Neural cell (in vitro differentiated cells): ENCODE measurements around the gene ERGIC2. TPM values are rescaled to one million over a fixed set of nuclear protein-coding genes. Genes with fewer than 3 reads are reported as not detected.

Experiments
- H2AFZ ChIP-seq: fragments of 200-600, 300-800 bp; sonication (generic), shearing (Covaris generic); 2 replicates; pipeline ENCODE4 v1.6.0; 2014; ENCODE audit warnings: low read depth, mild to moderate bottlenecking, antibody characterized with exemption, low read length, moderate library complexity
- H3F3A ChIP-seq: fragments of 200-600 bp; shearing (Covaris generic); 2 replicates; pipeline ENCODE4 v1.6.1; 2016; ENCODE audit warnings: mild to moderate bottlenecking, moderate library complexity, mixed read lengths, antibody characterized with exemption, low read length; ENCODE audit not compliant: insufficient read depth, poor library complexity, severe bottlenecking
- H3K27ac ChIP-seq: fragments of 200-600, 300-800 bp; sonication (generic), shearing (Covaris generic); 2 replicates; pipeline ENCODE4 v1.5.1; 2014; ENCODE audit warnings: mild to moderate bottlenecking, low read length, moderate library complexity
- H3K27me3 ChIP-seq: fragments of 300-800, 200-600 bp; sonication (generic), shearing (Covaris generic); 2 replicates; pipeline ENCODE4 v1.6.0; 2014; ENCODE audit warnings: mild to moderate bottlenecking, low read depth, low read length, moderate library complexity; ENCODE audit not compliant: insufficient read depth
- H3K36me3 ChIP-seq: fragments of 300-800, 200-600 bp; sonication (generic), shearing (Covaris generic); 2 replicates; pipeline ENCODE4 v1.5.1; 2014; ENCODE audit warnings: mild to moderate bottlenecking, antibody characterized with exemption, low read length, moderate library complexity; ENCODE audit not compliant: insufficient read depth
- H3K4me2 ChIP-seq: fragments of 300-800, 200-600 bp; sonication (generic), shearing (Covaris generic); 2 replicates; pipeline ENCODE4 v1.6.0; 2014; ENCODE audit warnings: mild to moderate bottlenecking, low read length
- H3K4me3 ChIP-seq: fragments of 300-800, 200-600 bp; sonication (generic), shearing (Covaris generic); 2 replicates; pipeline ENCODE4 v1.5.1; 2014; ENCODE audit warnings: mild to moderate bottlenecking, low read length, moderate library complexity
- H3K79me2 ChIP-seq: fragments of 200-600 bp; shearing (Covaris generic); replicated peaks from 2 replicates; pipeline ENCODE4 v1.6.0; 2014; ENCODE audit warnings: mild to moderate bottlenecking, low read length, moderate library complexity; ENCODE audit not compliant: insufficient read depth
- H3K9ac ChIP-seq: fragments of 300-800, 200-600 bp; sonication (generic), shearing (Covaris generic); 2 replicates; pipeline ENCODE4 v1.6.1; 2016; ENCODE audit warnings: mild to moderate bottlenecking, low read length, mixed read lengths
- H3K9me2 ChIP-seq: fragments of 200-600 bp; shearing (Covaris generic); 2 replicates; pipeline ENCODE4 v1.6.1; 2016; ENCODE audit warnings: mild to moderate bottlenecking, low read length, mixed read lengths; ENCODE audit not compliant: insufficient read depth
- H3K9me3 ChIP-seq: fragments of 200-600, 300-800 bp; sonication (generic), shearing (Covaris generic); 2 replicates; pipeline ENCODE4 v1.6.1; 2016; ENCODE audit warnings: mild to moderate bottlenecking, mixed run types, low read length, moderate library complexity, mixed read lengths
- H4K20me1 ChIP-seq: fragments of 200-600 bp; shearing (Covaris generic); 2 replicates; pipeline ENCODE4 v1.6.1; 2016; ENCODE audit warnings: mild to moderate bottlenecking, mixed run types; ENCODE audit not compliant: insufficient read depth
- CTCF ChIP-seq: fragments of 450-650 bp; IDR thresholded peaks from 2 replicates; pipeline ENCODE4 v1.5.1; 2014; ENCODE audit warnings: antibody characterized with exemption, mild to moderate bottlenecking, moderate library complexity; ENCODE audit not compliant: poor library complexity, severe bottlenecking
- EP300 ChIP-seq: fragments of 450-650 bp; conservative IDR thresholded peaks from 2 replicates; pipeline ENCODE4 v1.6.1; 2014; ENCODE audit warnings: antibody characterized with exemption, mild to moderate bottlenecking, moderate library complexity; ENCODE audit not compliant: poor library complexity, severe bottlenecking
- EZH2 ChIP-seq: fragments of 200-600, 300-800 bp; shearing (Covaris generic), sonication (generic); IDR thresholded peaks from 2 replicates; pipeline ENCODE4 v1.6.1; 2014; ENCODE audit warnings: antibody characterized with exemption, low read length, borderline replicate concordance, mild to moderate bottlenecking; ENCODE audit not compliant: insufficient read depth, poor library complexity, severe bottlenecking
- MXI1 ChIP-seq: fragments of 450-650 bp; conservative IDR thresholded peaks from 2 replicates; pipeline ENCODE4 v1.6.1; 2014; ENCODE audit warnings: antibody characterized with exemption, mild to moderate bottlenecking; ENCODE audit not compliant: poor library complexity, severe bottlenecking
- POLR2AphosphoS5 ChIP-seq: IDR thresholded peaks from 2 replicates; pipeline ENCODE4 v1.6.1; 2012
- RAD21 ChIP-seq: fragments of 450-650 bp; conservative IDR thresholded peaks from 2 replicates; pipeline ENCODE4 v1.6.1; 2014; ENCODE audit warnings: antibody characterized with exemption, mild to moderate bottlenecking, moderate library complexity
- SMC3 ChIP-seq: fragments of 450-650 bp; conservative IDR thresholded peaks from 2 replicates; pipeline ENCODE4 v1.6.1; 2014; ENCODE audit warnings: antibody characterized with exemption, mild to moderate bottlenecking, moderate library complexity; ENCODE audit not compliant: poor library complexity
- TAF1 ChIP-seq: IDR thresholded peaks from 2 replicates; pipeline ENCODE4 v1.6.1; 2012; ENCODE audit warnings: low read depth
- polyA plus RNA-seq: library from polyadenylated mRNA; depleted of rRNA; stranded (reverse); fragments of >200 nt; gene quantifications from 2 replicates; pipeline ENCODE4 v1.2.3, GENCODE V29; 2014
- TF ChIP-seq, protein P1 (sequence below): IDR thresholded peaks from 2 replicates; pipeline ENCODE4 v1.6.1; 2012; ENCODE audit warnings: borderline replicate concordance

ERGIC2 gene
- polyA plus RNA-seq, 1 donor from 2014 or later = 106 TPM

GRCh38 chr12:29320295-29321085, 60.5 kb downstream of the ERGIC2 start:
- H4K20me1 ChIP-seq = no peaks in the 10 kb centered on the region
- no peaks in the 10 kb centered on the region for H3K79me2 ChIP-seq
- H3K27me3 ChIP-seq = no peaks in the 10 kb centered on the region
- H3K9ac ChIP-seq = no peak overlapping the region
- peaks cover 6% of the 10 kb centered on the region for H3F3A ChIP-seq
- no peak overlapping the region for H3K27ac ChIP-seq
- H3K9me2 ChIP-seq = no peaks in the 10 kb centered on the region
- no peak overlapping the region for H2AFZ ChIP-seq
- H3K36me3 ChIP-seq = no peaks in the 10 kb centered on the region
- H3K4me3 ChIP-seq = no peak overlapping the region
- H3K9me3 ChIP-seq = no peaks in the 10 kb centered on the region
- no peak overlapping the region for H3K4me2 ChIP-seq
- TF ChIP-seq CTCF (no peak), EP300 (no peak), MXI1 (no peak), EZH2 (no peak), POLR2AphosphoS5 (no peak), RAD21 (no peak), TAF1 (no peak), SMC3 (no peak)
- TF ChIP-seq, protein P1, sequence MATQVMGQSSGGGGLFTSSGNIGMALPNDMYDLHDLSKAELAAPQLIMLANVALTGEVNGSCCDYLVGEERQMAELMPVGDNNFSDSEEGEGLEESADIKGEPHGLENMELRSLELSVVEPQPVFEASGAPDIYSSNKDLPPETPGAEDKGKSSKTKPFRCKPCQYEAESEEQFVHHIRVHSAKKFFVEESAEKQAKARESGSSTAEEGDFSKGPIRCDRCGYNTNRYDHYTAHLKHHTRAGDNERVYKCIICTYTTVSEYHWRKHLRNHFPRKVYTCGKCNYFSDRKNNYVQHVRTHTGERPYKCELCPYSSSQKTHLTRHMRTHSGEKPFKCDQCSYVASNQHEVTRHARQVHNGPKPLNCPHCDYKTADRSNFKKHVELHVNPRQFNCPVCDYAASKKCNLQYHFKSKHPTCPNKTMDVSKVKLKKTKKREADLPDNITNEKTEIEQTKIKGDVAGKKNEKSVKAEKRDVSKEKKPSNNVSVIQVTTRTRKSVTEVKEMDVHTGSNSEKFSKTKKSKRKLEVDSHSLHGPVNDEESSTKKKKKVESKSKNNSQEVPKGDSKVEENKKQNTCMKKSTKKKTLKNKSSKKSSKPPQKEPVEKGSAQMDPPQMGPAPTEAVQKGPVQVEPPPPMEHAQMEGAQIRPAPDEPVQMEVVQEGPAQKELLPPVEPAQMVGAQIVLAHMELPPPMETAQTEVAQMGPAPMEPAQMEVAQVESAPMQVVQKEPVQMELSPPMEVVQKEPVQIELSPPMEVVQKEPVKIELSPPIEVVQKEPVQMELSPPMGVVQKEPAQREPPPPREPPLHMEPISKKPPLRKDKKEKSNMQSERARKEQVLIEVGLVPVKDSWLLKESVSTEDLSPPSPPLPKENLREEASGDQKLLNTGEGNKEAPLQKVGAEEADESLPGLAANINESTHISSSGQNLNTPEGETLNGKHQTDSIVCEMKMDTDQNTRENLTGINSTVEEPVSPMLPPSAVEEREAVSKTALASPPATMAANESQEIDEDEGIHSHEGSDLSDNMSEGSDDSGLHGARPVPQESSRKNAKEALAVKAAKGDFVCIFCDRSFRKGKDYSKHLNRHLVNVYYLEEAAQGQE = no peak

- peak; percentile 99 for TF ChIP-seq RAD21
- TF ChIP-seq EZH2 = no peak
- TF ChIP-seq EP300 = peak; percentile 89
- TF ChIP-seq CTCF = peak; percentile 100
- TF ChIP-seq, protein P1 = peak; percentile 95
- peak; percentile 95 for TF ChIP-seq SMC3
- TF ChIP-seq MXI1 = peak; percentile 25
- no peak for TF ChIP-seq TAF1
- peak; percentile 96 for TF ChIP-seq POLR2AphosphoS5
These were observed 63.2 kb downstream of the ERGIC2 start for GRCh38 chr12:29317556-29318363.

More at GRCh38 chr12:29317556-29318363, 63.2 kb downstream of the ERGIC2 start:
- Histone ChIP-seq H3K9ac (peak overlapping the region; percentile 36), H3K9me2 (no peaks in the 10 kb centered on the region), H3K27ac (peak overlapping the region; percentile 73), H3F3A (peaks cover 6% of the 10 kb centered on the region), H4K20me1 (no peaks in the 10 kb centered on the region), H3K27me3 (no peaks in the 10 kb centered on the region), H3K36me3 (no peaks in the 10 kb centered on the region), H3K79me2 (no peaks in the 10 kb centered on the region), H3K4me2 (peak overlapping the region; percentile 71), H3K4me3 (peak overlapping the region; percentile 35), H2AFZ (no peak overlapping the region), H3K9me3 (no peaks in the 10 kb centered on the region)
